Loucy (cell line): ENCODE results near the gene TENM4.

Source experiments
- H2AFZ ChIP-seq: fragments of 200-600 bp; sonication (generic); 2 replicates; pipeline ENCODE4 v1.6.0; 2016; ENCODE audit warnings: antibody characterized with exemption, mild to moderate bottlenecking, low read length, moderate library complexity
- H3F3A ChIP-seq: fragments of 200-600 bp; 2 replicates; pipeline ENCODE4 v1.6.0; 2016; ENCODE audit warnings: antibody characterized with exemption, low read depth, mild to moderate bottlenecking
- H3K27me3 ChIP-seq: fragments of 200-600 bp; sonication (generic); 2 replicates; pipeline ENCODE4 v1.6.1; 2014; ENCODE audit warnings: low read length, mild to moderate bottlenecking; ENCODE audit not compliant: insufficient read depth, poor library complexity, severe bottlenecking
- H3K36me3 ChIP-seq: fragments of 200-600 bp; sonication (generic); 2 replicates; pipeline ENCODE4 v1.6.1; 2016; ENCODE audit warnings: low read length; ENCODE audit not compliant: insufficient read depth
- H3K4me1 ChIP-seq: fragments of 200-600 bp; sonication (generic); 2 replicates; pipeline ENCODE4 v1.5.1; 2014; ENCODE audit warnings: low read length, mild to moderate bottlenecking; ENCODE audit not compliant: insufficient read depth, poor library complexity, severe bottlenecking
- H3K4me2 ChIP-seq: fragments of 200-600 bp; sonication (generic); 2 replicates; pipeline ENCODE4 v1.6.0; 2014; ENCODE audit warnings: antibody characterized with exemption, low read length, low read depth, mild to moderate bottlenecking; ENCODE audit not compliant: poor library complexity, severe bottlenecking
- H3K4me3 ChIP-seq: fragments of 200-600 bp; sonication (generic); 2 replicates; pipeline ENCODE4 v1.5.1; 2014; ENCODE audit warnings: low read length, mild to moderate bottlenecking, mixed read lengths; ENCODE audit not compliant: poor library complexity, severe bottlenecking
- H3K79me2 ChIP-seq: fragments of 200-600 bp; sonication (generic); 2 replicates; pipeline ENCODE4 v1.6.1; 2014; ENCODE audit warnings: low read length; ENCODE audit not compliant: insufficient read depth
- H3K9ac ChIP-seq: fragments of 200-600 bp; sonication (generic); 2 replicates; pipeline ENCODE4 v1.6.0; 2014; ENCODE audit warnings: mild to moderate bottlenecking, low read depth, low read length, moderate library complexity; ENCODE audit not compliant: poor library complexity, severe bottlenecking
- H3K9me2 ChIP-seq: fragments of 200-600 bp; sonication (generic); replicated peaks from 2 replicates; pipeline ENCODE4 v1.6.1; 2016; ENCODE audit warnings: low read depth, low read length, mixed read lengths
- H3K9me3 ChIP-seq: fragments of 200-600 bp; sonication (generic); 2 replicates; pipeline ENCODE4 v1.6.1; 2014; ENCODE audit warnings: mild to moderate bottlenecking, antibody characterized with exemption, low read length, low read depth; ENCODE audit not compliant: insufficient read depth
- H4K20me1 ChIP-seq: fragments of 200-600 bp; sonication (generic); 2 replicates; pipeline ENCODE4 v1.6.0; 2014; ENCODE audit warnings: antibody characterized with exemption, low read length, mild to moderate bottlenecking; ENCODE audit not compliant: insufficient read depth, poor library complexity, severe bottlenecking
- EZH2phosphoT487 ChIP-seq: fragments of 200-600 bp; IDR thresholded peaks from 2 replicates; pipeline ENCODE4 v1.6.1; 2018; ENCODE audit warnings: antibody characterized with exemption, mild to moderate bottlenecking, moderate library complexity, borderline replicate concordance
- TF ChIP-seq, protein P1 (sequence below): fragments of 200-600 bp; sonication (generic); conservative IDR thresholded peaks from 2 replicates; pipeline ENCODE4 v1.5.1; 2014; ENCODE audit warnings: mild to moderate bottlenecking, antibody characterized with exemption, low read length

TENM4 gene

GRCh38 chr11:79086056-79086455 lies 354.8 kb downstream of the TENM4 start:
- no peak for TF ChIP-seq EZH2phosphoT487
- TF ChIP-seq, protein P1, sequence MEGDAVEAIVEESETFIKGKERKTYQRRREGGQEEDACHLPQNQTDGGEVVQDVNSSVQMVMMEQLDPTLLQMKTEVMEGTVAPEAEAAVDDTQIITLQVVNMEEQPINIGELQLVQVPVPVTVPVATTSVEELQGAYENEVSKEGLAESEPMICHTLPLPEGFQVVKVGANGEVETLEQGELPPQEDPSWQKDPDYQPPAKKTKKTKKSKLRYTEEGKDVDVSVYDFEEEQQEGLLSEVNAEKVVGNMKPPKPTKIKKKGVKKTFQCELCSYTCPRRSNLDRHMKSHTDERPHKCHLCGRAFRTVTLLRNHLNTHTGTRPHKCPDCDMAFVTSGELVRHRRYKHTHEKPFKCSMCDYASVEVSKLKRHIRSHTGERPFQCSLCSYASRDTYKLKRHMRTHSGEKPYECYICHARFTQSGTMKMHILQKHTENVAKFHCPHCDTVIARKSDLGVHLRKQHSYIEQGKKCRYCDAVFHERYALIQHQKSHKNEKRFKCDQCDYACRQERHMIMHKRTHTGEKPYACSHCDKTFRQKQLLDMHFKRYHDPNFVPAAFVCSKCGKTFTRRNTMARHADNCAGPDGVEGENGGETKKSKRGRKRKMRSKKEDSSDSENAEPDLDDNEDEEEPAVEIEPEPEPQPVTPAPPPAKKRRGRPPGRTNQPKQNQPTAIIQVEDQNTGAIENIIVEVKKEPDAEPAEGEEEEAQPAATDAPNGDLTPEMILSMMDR: no peak
- H3F3A ChIP-seq: no peaks in the 10 kb centered on the region
- no peak overlapping the region for H3K4me3 ChIP-seq
- H3K9me3 ChIP-seq: no peaks in the 10 kb centered on the region; the same call in 1 of the 2 replicates
- H3K79me2 ChIP-seq: no peaks in the 10 kb centered on the region
- H3K9ac ChIP-seq: no peak overlapping the region
- H2AFZ ChIP-seq: no peak overlapping the region
- H4K20me1 ChIP-seq: no peaks in the 10 kb centered on the region
- no peaks in the 10 kb centered on the region for H3K9me2 ChIP-seq
- H3K27me3 ChIP-seq: no peaks in the 10 kb centered on the region
- H3K36me3 ChIP-seq: no peaks in the 10 kb centered on the region
- no peak overlapping the region for H3K4me2 ChIP-seq
- H3K4me1 ChIP-seq: no peaks in the 10 kb centered on the region

DNA sequence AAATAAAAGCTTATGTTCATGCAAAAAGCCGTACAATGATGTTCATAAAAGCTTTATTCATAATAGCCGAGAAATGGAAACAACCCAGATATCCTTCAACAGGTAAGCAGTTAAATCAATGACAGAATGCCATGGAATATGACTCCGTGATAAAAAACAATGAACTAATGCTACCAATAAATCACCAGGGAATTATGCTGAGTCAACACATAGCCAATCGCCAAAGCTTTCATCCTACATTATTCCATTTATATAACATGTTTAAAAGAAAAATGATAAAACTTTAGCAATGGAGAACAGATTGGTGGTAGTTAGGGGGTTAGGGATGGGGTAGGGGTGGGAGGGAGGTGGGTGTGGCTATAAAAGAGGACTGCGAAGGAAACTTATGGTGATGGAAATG lies 356.4 kb downstream of the TENM4 start:
- Histone ChIP-seq H3K4me2 (no peak overlapping the region), H3K9me3 (no peaks in the 10 kb centered on the region; the same call in 1 of the 2 replicates), H3K9ac (no peak overlapping the region), H2AFZ (no peak overlapping the region), H3K9me2 (no peaks in the 10 kb centered on the region), H3K4me3 (no peak overlapping the region), H4K20me1 (no peaks in the 10 kb centered on the region), H3F3A (no peaks in the 10 kb centered on the region), H3K27me3 (no peaks in the 10 kb centered on the region), H3K4me1 (no peaks in the 10 kb centered on the region), H3K36me3 (no peaks in the 10 kb centered on the region), H3K79me2 (no peaks in the 10 kb centered on the region)
- TF ChIP-seq, protein P1: no peak
- no peak for TF ChIP-seq EZH2phosphoT487

DNA sequence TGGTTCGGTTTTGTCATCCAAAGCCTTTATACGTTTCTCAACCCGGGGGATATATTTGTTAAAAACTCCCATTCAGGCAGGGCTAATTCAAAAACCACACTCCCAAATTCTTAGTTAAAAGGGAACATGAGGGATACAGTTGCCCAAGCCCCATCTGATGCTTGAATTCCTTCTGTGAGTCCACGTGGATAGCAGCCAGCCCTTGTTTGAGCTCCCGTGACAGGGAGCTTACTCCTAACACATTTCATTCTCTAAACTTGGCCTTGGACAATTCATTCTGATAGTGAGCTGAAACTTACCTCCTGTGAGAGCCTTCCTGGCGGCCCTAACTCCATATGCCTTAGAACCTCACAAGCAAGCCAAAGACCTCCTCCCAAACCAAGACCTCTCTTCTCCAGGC lies 357.5 kb downstream of the TENM4 start:
- H3K9me3 ChIP-seq: no peaks in the 10 kb centered on the region; the same call in 1 of the 2 replicates
- H3K9me2 ChIP-seq: no peaks in the 10 kb centered on the region
- H3F3A ChIP-seq: no peaks in the 10 kb centered on the region
- H3K79me2 ChIP-seq: no peaks in the 10 kb centered on the region
- H3K36me3 ChIP-seq: no peaks in the 10 kb centered on the region
- H3K4me2 ChIP-seq: no peak overlapping the region
- H4K20me1 ChIP-seq: no peaks in the 10 kb centered on the region
- no peak overlapping the region for H3K4me3 ChIP-seq
- no peak overlapping the region for H2AFZ ChIP-seq
- TF ChIP-seq EZH2phosphoT487: no peak
- TF ChIP-seq, protein P1: no peak
- H3K4me1 ChIP-seq: no peaks in the 10 kb centered on the region
- no peak overlapping the region for H3K9ac ChIP-seq
- no peaks in the 10 kb centered on the region for H3K27me3 ChIP-seq
